ENCODE measurements around the gene SRGAP1.

Gene SRGAP1

DNA sequence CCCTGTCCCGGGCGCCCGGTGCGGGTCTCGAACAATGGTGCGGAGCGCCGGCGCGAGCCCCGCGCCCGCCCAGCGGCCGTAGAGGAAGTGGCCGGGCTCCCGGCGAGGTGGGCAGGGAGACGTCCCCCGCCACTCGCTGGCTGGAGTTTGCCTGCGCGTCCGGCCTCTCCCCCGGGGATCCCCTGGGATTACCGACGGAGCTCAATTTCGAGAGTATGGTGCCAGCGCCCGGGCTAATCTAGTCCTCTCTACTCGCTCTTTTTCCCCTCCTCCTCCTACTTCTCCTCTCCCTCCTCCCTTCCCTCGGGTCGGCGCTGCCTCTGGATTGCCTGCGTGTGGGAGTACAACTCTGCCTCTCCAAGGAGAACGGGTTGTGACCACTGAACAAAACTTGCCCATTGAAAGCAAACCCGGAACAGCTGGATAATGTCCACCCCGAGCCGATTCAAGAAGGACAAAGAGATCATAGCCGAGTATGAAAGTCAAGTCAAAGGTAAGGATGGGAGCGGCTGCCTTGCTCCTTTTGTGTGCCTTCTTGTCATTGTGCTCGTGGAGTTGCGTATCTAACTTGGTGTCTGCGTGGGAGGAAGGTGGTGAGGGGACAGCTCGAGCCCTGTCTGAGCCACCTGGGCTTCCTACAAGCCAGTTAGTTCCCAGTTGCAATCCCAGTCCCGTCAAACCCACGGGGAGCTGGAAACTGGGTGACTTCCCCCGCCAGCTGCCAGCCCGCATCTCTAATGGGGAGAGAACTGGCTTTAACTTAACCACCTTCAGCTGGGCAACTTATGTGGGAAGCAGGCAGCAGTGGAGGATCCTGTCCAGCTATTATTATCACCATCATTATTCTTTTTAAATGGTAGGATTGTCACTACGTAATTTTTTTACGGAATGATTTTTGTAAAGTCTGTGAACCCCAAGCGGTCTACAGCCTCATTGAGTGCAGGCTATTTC, at the start of gene SRGAP1:
SRGAP1 (plus strand) TSS at position 310 of the 951 bp plus-strand sequence; CDS start at position 427, 117 bp downstream.
- DNase-seq (ENCODE audit: low read depth in 2 of 2) = no peak

DNA sequence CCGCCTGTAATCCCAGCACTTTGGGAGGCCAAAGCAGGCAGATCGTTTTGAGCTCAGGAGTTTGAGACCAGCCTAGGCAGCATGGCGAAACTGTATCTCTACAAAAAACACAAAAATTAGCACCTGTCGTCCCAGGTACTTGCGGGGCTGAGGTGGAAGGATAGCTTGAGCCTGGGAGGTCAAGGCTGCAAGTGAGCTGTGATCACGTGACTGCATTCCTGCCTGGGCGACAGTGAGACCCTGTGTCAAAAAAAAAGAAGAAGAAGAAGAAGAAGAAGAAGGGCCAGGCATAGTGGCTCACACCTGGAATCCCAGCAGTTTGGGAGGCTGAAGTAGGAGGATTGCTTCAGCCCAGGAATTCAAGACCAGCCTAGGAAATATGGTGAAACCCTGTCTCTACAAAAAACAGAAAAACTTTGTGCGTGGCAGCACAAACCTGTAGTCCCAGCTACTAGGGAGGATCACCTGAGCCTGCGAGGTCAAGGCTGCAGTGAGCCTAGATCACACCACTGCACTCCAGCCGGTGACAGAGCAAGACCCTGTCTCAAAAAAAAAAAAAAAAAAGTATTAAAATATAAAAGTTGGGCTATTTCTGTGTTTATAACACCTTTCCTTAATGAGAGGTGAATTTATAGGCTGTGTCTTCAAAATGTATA, 49.3 kb upstream of the SRGAP1 start:
- no peak for DNase-seq (ENCODE audit: low read depth in 2 of 2)

DNA sequence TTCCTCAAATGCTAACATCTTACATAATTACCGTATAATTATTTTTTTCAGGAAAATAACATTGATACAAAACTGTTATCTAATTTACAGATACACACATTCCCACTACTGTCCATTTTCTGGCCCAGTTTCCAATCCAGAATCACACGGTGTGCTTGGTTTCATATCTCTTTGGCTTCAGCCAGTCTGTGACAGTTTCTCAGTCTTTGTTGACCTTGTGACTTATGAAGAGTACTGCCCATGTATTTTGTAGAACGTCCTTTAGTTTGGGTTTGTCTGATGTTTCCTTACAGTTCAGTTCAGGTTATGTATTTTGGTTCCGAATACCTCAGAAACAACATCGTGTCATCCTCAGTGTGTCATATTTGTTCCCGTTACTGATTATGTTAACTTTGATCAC, 48.6 kb upstream of the SRGAP1 start:
- no peak for DNase-seq (ENCODE audit: low read depth in 2 of 2)

DNA sequence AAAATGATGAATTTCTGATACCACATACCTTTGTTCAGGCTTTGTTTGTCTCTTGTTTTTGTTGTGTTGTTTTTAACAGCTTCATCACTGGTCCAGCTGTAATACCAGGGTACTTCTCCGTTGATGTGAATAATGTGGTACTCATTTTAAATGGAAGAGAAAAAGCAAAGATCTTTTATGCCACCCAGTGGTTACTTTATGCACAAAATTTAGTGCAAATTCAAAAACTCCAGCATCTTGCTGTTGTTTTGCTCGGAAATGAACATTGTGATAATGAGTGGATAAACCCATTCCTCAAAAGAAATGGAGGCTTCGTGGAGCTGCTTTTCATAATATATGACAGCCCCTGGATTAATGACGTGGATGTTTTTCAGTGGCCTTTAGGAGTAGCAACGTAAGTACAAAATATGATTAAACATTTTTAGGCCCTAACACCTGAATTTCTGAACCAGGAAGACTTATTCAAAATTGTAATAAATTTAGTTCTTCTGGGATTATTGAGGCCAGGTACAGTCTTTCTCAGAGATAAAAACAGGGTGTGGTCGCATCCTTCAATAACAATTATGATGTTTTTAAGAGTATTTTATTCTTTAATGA, 42.4 kb upstream of the SRGAP1 start:
- DNase-seq (ENCODE audit: low read depth in 2 of 2) = no peak

DNA sequence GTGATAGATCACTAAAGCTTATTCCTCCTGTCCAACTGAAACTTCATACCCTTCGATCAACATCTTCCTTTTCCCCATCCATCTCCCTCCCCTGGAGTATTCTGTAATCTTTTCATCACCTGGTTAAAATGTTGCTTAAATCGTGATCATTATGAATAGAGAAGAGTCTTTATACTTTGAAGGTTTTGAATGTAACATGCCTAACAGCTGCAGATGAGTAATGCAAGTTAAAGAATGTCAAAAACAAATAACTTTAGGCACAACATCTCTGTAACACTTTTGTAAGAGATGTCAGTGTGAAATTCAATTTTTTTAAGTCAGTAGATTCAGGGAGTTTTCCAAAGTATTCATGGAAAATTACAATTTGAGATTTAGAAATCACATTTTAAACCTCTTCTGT, 39.8 kb upstream of the SRGAP1 start:
- no peak for DNase-seq (ENCODE audit: low read depth in 2 of 2)

DNA sequence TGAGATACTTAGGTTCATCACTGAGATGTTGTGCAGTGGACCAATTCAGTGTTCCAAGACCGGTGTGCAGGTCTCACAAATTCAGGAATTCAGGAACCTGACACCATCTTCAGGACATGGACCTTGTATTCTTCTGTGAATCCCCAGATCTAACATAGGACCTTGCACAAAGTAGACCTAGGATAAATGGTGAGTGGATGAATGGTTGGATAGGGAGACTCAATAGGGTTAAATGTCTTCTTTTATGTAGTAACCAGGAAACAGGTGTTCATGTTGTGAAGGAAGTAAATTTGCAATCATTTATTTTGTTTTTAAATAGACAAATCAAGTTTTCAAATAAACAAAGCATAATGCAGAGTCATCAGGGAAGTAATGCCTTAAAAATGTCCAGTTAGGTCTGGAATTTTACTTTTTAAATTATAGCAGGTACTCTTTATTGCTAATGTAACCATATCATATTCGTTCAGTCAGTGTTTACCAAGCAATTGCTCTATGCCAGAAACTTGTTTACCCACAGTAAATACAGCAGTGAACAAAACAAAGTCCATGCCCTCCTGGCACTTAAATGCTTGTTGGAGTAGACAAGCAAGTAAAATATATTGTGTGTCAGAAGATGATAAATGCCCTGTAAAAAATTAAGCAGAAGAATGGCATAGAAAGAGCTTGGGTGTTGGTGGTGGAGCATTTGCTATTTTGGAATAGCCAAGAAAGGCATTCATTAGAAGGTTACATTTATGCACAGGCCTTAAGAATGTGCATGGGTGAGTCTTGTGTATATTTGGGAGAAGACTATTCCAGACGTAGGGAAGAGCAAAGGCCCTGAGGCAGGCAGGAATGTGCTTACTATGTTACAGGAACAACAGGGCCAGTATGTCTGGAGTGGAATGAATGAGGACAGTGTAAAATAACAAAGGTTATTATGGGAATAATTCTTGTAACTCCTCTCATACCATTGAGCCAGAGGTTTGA, 38.5 kb upstream of the SRGAP1 start:
- no peak for DNase-seq (ENCODE audit: low read depth in 2 of 2)

DNA sequence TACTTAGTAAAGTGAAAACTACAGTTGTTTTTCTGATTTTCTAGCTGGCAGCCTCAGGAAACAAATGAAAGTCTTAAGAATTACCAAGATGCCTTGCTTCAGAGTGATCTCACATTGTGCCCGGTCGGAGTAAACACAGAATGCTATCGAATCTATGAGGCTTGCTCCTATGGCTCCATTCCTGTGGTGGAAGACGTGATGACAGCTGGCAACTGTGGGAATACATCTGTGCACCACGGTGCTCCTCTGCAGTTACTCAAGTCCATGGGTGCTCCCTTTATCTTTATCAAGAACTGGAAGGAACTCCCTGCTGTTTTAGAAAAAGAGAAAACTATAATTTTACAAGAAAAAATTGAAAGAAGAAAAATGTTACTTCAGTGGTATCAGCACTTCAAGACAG, 35.9 kb upstream of the SRGAP1 start:
- DNase-seq (ENCODE audit: low read depth in 2 of 2) = no peak

DNA sequence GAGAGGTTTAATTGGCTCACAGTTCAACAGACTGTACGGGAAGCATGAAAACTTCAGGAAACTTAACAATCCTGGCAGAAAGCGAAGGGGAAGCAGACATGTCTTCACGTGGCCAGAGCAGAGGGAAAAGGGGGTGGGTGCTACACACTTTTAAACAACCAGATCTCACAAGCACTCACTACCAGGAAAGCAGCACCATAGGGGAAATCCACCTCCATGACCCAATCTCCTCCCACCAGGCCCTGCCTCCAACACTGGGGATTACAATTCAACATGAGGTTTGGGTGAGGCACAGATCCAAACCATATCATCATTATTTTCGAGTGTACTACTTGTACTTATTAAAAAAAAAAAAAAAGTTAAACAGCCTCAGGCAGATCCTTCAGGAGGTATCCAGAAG, 34.9 kb upstream of the SRGAP1 start:
- no peak for DNase-seq (ENCODE audit: low read depth in 2 of 2)

DNA sequence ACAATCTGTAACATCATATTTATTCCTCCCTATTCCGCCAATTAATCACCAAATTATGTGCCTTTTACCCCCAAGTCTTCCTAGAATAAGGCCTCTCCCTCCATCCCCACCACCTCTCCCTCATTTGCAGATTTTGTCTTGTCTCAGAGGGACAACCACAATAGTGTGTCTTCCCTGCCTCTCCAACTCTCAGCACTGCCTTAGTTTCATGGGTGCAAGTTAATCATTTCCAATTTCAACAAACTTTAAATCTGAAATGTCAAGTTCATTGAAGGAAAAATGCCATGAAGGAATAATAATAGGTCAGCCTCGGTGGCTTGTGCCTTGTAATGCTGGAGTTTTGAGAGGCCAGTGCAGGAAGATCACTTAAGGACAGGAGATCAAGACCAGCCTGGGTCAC, 33.2 kb upstream of the SRGAP1 start:
- no peak for DNase-seq (ENCODE audit: low read depth in 2 of 2)

DNA sequence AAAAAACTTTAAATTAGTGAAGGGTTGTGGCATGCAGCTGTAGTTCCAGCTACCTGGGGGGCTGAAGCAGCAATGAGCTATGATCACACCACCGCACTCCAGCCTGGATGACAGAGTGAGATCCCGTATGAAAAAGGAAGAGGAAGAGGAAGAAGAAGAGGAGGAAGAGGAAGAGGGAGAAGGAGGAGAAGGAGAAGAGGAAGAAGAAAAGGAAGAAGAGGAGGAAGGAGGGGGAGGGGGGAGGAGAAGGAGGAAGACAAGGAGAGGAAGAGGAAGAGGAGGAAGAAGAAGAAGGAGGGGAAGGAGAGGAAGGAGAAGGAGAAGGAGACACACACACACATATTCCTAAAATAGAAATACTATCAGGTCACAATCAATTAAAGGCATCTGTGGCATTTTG, 32.7 kb upstream of the SRGAP1 start:
- DNase-seq (ENCODE audit: low read depth in 2 of 2) = no peak

DNA sequence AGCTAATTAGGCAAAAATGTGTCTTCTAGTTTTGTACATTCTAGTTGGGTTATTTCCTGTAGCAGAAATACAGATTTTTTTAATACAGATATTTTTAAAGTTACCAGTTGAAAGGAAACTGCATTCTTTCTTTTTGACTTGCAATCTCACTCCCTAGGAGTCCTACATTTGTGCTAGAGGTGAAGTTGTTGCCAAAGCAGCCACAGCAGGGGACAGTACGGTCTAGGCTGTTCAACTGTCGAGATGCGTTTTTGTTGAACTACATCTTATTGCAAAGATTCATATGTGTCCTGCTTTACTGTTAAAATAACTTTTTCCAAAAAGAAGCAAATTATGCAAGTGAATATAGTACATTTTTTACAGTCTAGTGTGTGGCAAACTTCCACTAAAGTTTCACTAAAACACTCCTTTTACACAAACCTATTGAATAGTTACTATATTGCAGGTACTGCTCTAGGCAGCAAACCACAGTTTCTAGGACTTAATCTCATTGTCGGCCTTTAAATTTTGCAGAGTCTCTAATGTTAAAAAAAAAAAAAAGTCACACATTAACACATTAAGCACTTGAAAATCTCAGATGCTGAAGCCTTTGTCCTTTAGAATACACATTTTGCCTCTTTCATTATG, 30.2 kb upstream of the SRGAP1 start:
- no peak for DNase-seq (ENCODE audit: low read depth in 2 of 2)

DNA sequence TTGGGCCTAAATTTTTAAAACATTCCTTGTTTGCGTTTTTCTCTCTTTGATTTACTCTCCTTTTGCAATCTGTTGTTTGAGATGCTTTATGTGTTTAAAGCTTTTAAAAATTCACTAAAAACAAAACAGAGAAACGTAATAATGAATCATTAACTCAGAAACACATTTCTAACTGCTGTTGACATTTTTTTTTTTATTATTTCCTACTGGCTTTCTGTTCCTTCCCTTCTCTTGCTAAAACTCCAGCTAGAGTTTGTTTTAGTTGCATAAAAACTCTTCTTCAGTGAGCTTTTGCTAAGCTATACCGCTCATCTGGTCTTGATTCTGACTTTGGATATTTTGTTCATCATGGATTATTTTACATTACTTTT, 29.0 kb upstream of the SRGAP1 start:
- DNase-seq (ENCODE audit: low read depth in 2 of 2) = no peak

DNA sequence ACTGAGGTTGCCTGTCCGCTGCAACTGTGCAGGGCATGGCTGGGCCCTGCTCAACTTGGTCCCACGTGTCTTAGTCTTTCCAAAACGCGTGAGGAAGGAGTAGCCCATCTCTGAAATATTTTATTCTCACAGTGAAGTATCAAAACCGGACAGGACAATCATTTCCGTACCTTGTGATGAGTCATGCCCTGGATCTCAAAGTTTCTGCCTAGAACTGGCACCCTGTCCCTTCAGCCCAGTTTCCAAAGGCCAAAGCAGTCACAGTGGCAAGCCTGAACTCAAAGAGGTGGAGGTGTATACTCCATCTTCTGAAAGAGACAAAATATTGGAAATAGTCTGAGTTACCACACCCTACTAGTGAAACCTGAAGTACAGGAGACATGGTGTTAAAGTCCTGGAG, 28.5 kb upstream of the SRGAP1 start:
- no peak for DNase-seq (ENCODE audit: low read depth in 2 of 2)

DNA sequence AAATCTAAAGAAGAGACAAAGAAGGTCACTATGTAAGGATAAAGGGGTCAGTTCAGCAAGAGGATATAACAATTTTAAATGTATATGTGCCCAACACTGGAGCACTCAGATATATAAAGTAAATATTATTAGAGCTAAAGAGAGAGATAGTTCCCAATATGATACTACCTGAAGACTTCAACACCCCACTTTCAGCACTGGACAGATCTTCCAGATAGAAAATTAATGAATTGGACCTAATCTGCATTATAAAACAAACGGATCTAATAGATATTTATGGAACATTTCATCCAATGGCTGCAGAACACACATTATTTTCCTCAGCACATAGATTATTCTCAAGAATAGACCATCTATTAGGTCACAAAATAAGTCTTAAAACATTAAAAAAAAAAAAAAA, 24.1 kb upstream of the SRGAP1 start:
- DNase-seq (ENCODE audit: low read depth in 2 of 2) = no peak

DNA sequence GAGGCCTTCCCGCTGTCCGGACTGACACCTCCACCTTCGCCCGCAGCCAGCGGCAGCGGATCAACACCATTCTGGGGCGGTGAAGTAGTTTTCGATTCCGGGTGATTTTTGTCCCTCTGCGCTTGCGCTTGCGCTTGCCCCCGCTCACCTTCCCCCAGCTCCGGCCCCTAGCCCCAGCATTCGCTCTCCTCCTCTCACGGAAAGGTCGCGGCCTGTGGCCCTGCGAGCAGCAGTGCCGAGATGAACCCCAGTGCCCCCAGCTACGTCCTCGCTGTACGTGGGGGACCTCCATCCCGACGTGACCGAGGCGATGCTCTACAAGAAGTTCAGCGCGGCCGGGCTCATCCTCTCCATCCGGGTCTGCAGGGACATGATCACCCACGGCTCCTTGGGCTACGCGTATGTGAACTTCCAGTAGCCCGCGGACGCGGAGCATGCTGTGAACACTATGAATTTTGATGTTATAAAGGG, 22.7 kb upstream of the SRGAP1 start:
- no peak for DNase-seq (ENCODE audit: low read depth in 2 of 2)

DNA sequence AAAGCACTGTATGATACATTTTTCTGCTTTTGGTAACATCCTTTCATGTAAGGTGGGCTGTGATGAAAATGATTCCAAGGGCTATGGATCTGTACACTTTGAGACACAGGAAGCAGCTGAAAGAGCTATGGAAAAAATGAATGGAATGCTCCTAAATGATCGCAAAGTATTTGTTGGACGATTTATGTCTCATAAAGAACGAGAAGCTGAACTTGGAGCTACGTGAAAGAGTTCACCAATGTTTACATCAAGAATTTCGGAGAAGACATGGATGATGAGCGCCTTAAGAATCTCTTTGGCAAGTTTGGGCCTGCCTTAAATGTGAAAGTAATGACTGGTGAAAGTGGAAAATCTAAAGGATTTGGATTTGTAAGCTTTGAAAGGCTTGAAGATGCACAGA, 22.1 kb upstream of the SRGAP1 start:
- no peak for DNase-seq (ENCODE audit: low read depth in 2 of 2)

DNA sequence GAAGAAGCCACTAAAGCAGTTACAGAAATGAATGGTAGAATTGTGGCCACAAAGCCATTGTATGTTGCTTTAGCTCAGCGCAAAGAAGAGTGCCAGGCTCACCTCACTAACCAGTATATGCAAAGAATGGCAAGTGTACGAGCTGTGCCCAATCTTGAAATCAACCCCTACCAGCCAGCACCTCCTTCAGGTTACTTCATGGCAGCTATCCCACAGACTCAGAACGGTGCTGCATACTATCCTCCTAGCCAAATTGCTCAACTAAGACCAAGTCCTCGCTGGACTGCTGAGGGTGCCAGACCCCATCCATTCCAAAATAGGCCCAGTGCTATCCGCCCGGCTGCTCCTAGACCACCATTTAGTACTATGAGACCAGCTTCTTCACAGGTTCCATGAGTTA, 21.5 kb upstream of the SRGAP1 start:
- DNase-seq (ENCODE audit: low read depth in 2 of 2) = no peak

DNA sequence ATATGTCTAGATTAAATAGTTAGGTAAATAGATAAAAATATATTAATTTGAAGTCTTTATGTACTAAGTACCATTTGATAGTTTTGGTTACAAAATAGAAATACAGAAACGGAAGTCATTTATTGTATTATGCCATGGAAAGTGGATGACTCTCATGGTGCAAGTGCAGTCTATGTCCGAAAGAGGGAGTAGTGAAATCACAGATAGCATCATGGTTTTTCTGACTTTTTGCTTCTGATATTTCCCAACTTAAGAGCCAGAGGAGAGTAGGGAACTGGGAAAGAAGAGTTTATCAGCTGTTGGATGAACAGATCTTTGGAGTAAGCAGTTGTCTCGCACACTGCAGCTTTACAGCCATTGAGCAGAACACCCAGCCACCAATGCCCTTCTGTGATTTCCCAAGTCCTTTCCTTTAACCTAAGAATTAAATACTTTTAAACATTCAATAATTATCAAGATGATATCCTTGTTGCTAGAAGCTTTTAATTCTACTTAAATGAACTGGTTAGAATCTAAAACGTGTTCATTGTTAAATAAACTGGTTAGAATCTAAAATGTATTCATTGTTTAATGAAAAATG, 18.4 kb upstream of the SRGAP1 start:
- DNase-seq (ENCODE audit: low read depth in 2 of 2) = no peak

DNA sequence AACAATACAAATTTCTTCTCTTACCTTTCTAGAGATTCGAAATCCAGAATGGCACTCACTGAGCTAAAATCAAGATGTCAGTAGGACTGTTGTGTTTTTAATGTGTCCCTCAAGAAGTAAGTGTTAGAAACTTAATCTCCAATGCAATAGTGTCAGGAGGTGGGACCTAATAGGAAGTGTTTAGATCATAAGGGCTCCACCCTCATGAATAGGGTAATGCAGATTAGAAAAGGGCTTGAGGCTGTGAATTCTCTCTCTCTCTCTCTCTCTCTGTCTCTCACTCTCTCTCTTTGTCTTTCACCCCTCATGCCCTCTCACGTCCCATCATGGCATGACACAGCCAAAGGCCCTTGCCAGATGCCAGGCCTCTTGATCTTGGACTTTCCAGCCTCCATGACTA, 15.6 kb upstream of the SRGAP1 start:
- no peak for DNase-seq (ENCODE audit: low read depth in 2 of 2)

DNA sequence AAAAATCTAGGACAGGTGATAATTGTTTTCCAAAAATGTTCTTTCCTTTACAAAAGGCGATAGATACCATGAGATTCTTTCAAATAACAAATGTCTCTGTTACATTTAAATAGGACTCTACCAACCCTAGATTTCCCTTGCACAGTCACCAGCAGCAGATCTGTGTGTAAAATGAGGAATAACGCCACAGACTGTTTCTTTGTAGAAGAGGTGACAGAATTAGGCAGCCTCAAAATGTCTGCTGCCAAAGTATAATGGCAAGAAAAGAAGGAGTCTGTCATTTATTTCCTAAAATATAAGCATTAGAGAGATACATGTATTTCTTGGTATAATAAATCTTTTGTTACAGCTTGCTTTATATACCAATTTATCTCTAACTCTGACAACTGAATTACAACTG, 8.5 kb upstream of the SRGAP1 start:
- DNase-seq (ENCODE audit: low read depth in 2 of 2) = no peak

DNA sequence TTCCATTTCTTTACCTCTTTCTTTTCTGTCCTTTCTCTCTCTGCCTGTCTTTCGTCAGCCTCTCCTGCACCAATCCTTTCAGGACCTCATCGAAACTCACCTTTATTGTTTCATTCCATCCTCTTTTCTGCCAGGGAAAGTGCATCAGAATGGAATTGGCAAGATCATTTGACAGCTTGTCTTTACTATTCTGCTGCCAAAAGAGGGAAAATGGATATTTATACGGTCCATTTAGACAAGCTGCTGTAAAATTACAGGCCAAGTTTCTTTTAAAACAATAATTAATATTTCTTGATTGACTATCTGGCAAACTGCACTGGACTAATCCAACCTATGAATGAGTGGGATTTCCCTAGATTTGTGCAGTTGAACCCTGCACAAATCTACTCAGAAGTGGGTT, 7.6 kb upstream of the SRGAP1 start:
- no peak for DNase-seq (ENCODE audit: low read depth in 2 of 2)

All from stimulated activated CD8-positive, alpha-beta memory T cell treated with anti-CD3 and anti-CD28 coated beads, Interleukin-2, amount 100 ng/mL, for 48 hours (primary cell).